Nephron (organoid): ENCODE data around the gene RBM28.
A peak's percentile ranks its signal among the peaks of the same experiment; 100 is the strongest.

Experiments used
- H3K27ac Mint-ChIP-seq, 3 experiments: 2 replicates each; pipeline ENCODE4 v1.8.0; 2020; ENCODE audit warnings: mixed read lengths in 3 of 3, mild to moderate bottlenecking in 2 of 3, moderate library complexity in 1 of 3
- H3K27me3 Mint-ChIP-seq: 2 replicates; pipeline ENCODE4 v1.8.0; 2021; ENCODE audit warnings: low read depth, mild to moderate bottlenecking, moderate library complexity, mixed read lengths
- H3K36me3 Mint-ChIP-seq: 2 replicates; pipeline ENCODE4 v1.8.0; 2020; ENCODE audit warnings: low read depth, mixed read lengths
- H3K4me1 Mint-ChIP-seq: 2 replicates; pipeline ENCODE4 v1.8.0; 2020; ENCODE audit warnings: mixed read lengths
- H3K4me3 Mint-ChIP-seq, 3 experiments: 2 replicates each; pipeline ENCODE4 v1.8.0; 2020; ENCODE audit warnings: mild to moderate bottlenecking in 3 of 3, mixed read lengths in 3 of 3, moderate library complexity in 2 of 3
- H3K9me3 Mint-ChIP-seq: 2 replicates; pipeline ENCODE4 v1.8.0; 2020; ENCODE audit warnings: mixed read lengths
- TF ChIP-seq, protein P1 (sequence below), 3 experiments: fragments of 200-600 bp; sonication (generic); IDR thresholded peaks; one replicate each; pipeline ENCODE4 v1.5.0; 2021; ENCODE audit warnings: antibody characterized with exemption in 3 of 3; ENCODE audit not compliant: unreplicated experiment in 3 of 3

Gene RBM28

GRCh38 chr7:128322040-128322643 is 21.6 kb downstream of the RBM28 start:
- TF ChIP-seq, protein P1, sequence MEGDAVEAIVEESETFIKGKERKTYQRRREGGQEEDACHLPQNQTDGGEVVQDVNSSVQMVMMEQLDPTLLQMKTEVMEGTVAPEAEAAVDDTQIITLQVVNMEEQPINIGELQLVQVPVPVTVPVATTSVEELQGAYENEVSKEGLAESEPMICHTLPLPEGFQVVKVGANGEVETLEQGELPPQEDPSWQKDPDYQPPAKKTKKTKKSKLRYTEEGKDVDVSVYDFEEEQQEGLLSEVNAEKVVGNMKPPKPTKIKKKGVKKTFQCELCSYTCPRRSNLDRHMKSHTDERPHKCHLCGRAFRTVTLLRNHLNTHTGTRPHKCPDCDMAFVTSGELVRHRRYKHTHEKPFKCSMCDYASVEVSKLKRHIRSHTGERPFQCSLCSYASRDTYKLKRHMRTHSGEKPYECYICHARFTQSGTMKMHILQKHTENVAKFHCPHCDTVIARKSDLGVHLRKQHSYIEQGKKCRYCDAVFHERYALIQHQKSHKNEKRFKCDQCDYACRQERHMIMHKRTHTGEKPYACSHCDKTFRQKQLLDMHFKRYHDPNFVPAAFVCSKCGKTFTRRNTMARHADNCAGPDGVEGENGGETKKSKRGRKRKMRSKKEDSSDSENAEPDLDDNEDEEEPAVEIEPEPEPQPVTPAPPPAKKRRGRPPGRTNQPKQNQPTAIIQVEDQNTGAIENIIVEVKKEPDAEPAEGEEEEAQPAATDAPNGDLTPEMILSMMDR (IDR thresholded peaks at IDR 0.05; ENCODE audit: unreplicated experiment in 3 of 3): peak; percentile 26 to 41 (median 35)
- Mint-ChIP-seq H3K36me3 (peaks cover 79% of the 10 kb centered on the region), H3K27me3 (no peaks in the 10 kb centered on the region), H3K4me3 (no peak overlapping the region), H3K4me1 (no peaks in the 10 kb centered on the region), H3K9me3 (no peaks in the 10 kb centered on the region), H3K27ac (no peak overlapping the region)

GRCh38 chr7:128321044-128321422 is 22.7 kb downstream of the RBM28 start:
- H3K27me3 Mint-ChIP-seq: no peaks in the 10 kb centered on the region
- H3K36me3 Mint-ChIP-seq: peaks cover 78% of the 10 kb centered on the region
- H3K4me1 Mint-ChIP-seq: no peaks in the 10 kb centered on the region
- no peak overlapping the region for H3K4me3 Mint-ChIP-seq
- TF ChIP-seq, protein P1 (IDR thresholded peaks at IDR 0.05; ENCODE audit: unreplicated experiment in 3 of 3): no peak
- H3K27ac Mint-ChIP-seq: no peak overlapping the region
- H3K9me3 Mint-ChIP-seq: no peaks in the 10 kb centered on the region

DNA sequence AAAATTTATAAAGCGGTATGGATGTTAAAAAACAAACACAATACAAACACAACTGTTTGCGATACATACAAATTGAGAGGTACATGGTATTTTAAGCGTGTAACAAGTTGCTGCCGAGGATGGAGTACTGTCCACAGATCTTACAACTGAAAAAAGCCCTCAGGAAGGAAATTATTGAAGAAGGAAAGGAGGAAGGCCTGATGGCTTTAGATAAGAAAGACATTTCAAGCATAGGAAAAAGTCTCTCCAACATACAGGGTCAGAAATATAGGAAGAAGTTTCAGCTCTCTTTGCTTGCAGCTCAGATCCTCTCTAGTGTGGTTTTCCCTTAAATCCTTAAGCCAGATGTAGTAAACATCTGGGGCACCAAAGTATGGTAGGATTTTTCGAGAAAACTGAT is 25.0 kb downstream of the RBM28 start:
- no peak overlapping the region for H3K4me3 Mint-ChIP-seq
- H3K9me3 Mint-ChIP-seq: no peaks in the 10 kb centered on the region
- TF ChIP-seq, protein P1 (IDR thresholded peaks at IDR 0.05; ENCODE audit: unreplicated experiment in 3 of 3): no peak
- H3K36me3 Mint-ChIP-seq: peaks cover 79% of the 10 kb centered on the region
- H3K27me3 Mint-ChIP-seq: no peaks in the 10 kb centered on the region
- H3K27ac Mint-ChIP-seq: no peak overlapping the region
- H3K4me1 Mint-ChIP-seq: no peaks in the 10 kb centered on the region

- no peak overlapping the region for H3K27ac Mint-ChIP-seq
- H3K27me3 Mint-ChIP-seq: no peaks in the 10 kb centered on the region
- H3K4me3 Mint-ChIP-seq: no peak overlapping the region
- peaks cover 86% of the 10 kb centered on the region for H3K36me3 Mint-ChIP-seq
- H3K9me3 Mint-ChIP-seq: no peaks in the 10 kb centered on the region
- TF ChIP-seq, protein P1 (IDR thresholded peaks at IDR 0.05; ENCODE audit: unreplicated experiment in 3 of 3): no peak
- no peaks in the 10 kb centered on the region for H3K4me1 Mint-ChIP-seq
These were observed 32.7 kb downstream of the RBM28 start for GRCh38 chr7:128311013-128311412.

- Mint-ChIP-seq H3K27ac (no peak overlapping the region), H3K4me1 (no peaks in the 10 kb centered on the region), H3K36me3 (peaks cover 86% of the 10 kb centered on the region), H3K27me3 (no peaks in the 10 kb centered on the region), H3K9me3 (no peaks in the 10 kb centered on the region), H3K4me3 (no peak overlapping the region)
- TF ChIP-seq, protein P1 (IDR thresholded peaks at IDR 0.05; ENCODE audit: unreplicated experiment in 3 of 3): no peak
These were observed 33.2 kb downstream of the RBM28 start for GRCh38 chr7:128310499-128310898.

- Mint-ChIP-seq H3K27me3 (no peaks in the 10 kb centered on the region), H3K4me3 (no peak overlapping the region), H3K27ac (no peak overlapping the region), H3K4me1 (no peaks in the 10 kb centered on the region), H3K36me3 (peaks cover 86% of the 10 kb centered on the region), H3K9me3 (no peaks in the 10 kb centered on the region)
- TF ChIP-seq, protein P1 (IDR thresholded peaks at IDR 0.05; ENCODE audit: unreplicated experiment in 3 of 3): no peak
These were observed 33.7 kb downstream of the RBM28 start for GRCh38 chr7:128309976-128310375.
